Stimulated activated CD8-positive, alpha-beta memory T cell treated with anti-CD3 and anti-CD28 coated beads, Interleukin-7, amount 100 ng/mL, for 4 hours (primary cell): ENCODE results near the gene SEMA4D.
"Not testable (repeated sequence)": the region's sequence is repeated elsewhere in the genome, so short reads cannot be mapped to it uniquely, and the experiment has no call there.

Experiments
- DNase-seq, 2 donors: peaks; one replicate each; pipeline ENCODE4 v3.0.0-alpha.2; 2020; ENCODE audit warnings: low read depth in 2 of 2

Gene SEMA4D

GRCh38 chr9:89353989-89354388, 143.9 kb downstream of the SEMA4D start:
- no peak for DNase-seq

GRCh38 chr9:89352874-89353649, 144.9 kb downstream of the SEMA4D start:
- DNase-seq = no peak

DNA sequence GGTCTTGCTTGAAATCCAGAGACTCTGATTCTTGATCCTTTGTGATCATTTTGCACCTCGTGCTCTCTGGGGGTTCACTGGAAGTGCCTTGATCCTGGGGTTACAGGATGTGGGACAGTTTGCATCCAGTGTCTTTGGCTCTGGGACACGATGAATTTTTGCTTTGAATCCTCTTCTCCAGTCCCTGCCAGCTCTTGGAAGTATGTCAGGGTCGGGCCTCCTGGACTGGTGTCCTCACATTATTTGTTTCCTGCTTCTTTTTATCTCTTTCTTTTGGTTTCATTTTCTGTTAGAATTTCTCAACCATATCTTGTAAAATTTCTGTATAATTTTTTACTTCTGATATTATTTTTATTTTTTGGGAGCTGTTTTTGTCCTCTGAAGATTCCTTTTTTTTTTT, 145.5 kb downstream of the SEMA4D start:
- no peak for DNase-seq

DNA sequence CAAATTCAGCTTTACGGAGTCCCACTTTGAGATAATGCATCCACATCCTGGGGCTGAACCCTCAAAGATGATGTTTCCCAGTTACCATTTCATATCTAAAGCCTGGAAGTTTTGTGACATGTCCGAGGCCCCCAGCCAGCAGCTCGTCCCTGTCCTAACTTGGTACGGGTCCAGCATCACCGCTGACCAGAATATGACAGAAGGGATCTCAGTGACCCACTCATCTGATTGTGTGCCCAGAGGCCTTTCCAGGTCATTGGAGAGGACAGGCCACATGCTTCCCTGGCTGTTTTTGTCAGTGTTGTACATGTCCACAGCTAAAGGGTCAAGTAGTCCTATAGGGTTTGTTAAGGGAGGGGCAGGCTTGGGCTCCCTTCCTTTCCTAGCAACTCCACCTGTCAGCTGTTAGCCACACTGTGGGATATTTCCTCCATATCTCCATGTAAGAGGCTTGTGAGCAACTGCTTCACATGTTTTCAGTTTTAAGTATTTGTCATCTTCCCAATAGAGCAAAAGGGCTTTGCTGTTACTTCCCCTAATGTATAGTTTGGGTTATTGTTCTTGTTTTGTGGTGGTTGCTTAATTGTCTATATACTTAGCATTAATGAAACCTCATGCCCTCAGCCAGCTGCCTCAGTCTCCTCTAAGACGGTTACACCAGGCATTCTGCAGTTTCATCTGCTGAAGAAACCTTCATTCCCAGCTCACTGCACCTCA, 146.2 kb downstream of the SEMA4D start:
- no peak for DNase-seq

- DNase-seq = no peak
Measured at GRCh38 chr9:89350988-89351557, 146.8 kb downstream of the SEMA4D start.

DNA sequence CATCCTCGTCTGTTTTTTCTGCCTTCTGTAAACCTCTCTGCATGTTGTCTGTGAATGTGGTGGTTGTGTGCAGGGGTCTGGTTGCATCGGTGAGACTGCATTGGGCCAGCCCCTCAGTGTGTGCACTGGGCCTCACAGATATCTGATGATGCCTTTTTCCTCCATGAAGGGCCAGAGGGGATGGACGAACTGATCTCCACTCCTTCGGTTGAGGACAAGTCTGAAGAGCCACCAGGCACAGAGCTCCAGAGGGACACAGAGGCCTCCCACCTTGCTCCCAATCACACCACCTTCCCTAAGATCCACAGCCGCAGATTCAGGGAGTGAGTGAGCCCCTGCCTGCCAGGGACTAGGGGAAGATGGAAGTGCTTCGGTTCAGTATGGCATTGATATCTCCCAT, 148.3 kb downstream of the SEMA4D start:
- DNase-seq = no peak

GRCh38 chr9:89347651-89348050, 150.3 kb downstream of the SEMA4D start:
- no peak for DNase-seq

GRCh38 chr9:89346696-89347095, 151.2 kb downstream of the SEMA4D start:
- no peak for DNase-seq

DNA sequence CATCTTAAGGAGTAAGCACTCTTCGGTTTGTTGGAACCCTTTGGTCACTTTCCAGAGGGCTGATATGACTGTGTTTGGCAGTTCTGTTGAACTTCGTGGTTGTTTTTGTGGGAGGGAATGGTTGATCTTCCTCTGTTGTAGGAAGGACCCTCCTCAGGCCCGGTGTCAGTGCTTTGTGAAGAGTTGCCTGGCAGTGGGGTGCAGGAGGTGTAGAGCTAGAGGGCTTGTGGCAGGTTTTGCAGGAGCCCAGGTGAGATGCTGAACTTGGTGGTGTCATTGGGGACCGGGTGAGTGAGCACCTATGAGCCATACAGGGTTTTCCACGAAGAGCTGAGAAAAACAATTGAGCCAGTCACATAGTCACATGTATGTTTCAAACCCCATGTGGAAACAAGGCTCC, 152.4 kb downstream of the SEMA4D start:
- DNase-seq = no peak

DNA sequence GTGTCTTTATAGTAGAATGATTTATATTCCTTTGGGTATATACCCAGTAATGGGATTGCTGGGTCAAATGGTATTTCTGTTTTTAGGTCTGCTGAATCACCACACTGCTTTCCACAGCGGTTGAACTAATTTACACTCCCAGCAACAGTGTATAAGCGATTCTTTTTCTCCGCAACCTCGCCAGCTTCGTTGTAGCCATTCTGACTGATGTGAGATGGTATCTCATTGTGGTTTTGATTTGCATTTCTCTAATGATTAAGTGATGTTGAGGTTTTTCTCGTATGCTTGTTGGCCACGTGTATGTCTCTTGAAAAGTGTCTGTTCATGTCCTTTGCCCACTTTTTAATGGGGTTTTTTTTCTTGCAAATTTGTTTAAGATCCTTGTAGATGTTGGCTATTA, 154.1 kb downstream of the SEMA4D start:
- DNase-seq = not testable (repeated sequence)

DNA sequence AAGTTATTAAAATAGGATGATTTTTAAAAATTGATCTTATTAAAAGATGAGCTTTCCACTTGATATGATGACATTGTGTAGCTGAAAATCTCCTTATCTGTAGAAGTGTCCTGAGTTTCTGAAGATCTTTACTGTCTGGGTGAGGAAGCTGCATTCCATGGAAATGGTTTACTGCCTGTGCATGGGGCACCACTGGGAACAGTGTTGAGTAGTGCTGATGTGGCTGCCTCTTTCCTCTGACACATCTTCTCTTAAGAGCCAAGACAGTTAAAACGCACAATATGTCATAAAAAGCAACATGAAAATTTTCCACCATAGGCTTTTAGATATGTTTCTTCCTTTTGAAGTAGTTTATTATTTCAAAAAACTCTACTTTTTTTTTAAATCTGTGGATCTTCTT, 155.0 kb downstream of the SEMA4D start:
- DNase-seq = no peak

- no peak for DNase-seq
Measured at GRCh38 chr9:89342213-89342612, 155.7 kb downstream of the SEMA4D start.

DNA sequence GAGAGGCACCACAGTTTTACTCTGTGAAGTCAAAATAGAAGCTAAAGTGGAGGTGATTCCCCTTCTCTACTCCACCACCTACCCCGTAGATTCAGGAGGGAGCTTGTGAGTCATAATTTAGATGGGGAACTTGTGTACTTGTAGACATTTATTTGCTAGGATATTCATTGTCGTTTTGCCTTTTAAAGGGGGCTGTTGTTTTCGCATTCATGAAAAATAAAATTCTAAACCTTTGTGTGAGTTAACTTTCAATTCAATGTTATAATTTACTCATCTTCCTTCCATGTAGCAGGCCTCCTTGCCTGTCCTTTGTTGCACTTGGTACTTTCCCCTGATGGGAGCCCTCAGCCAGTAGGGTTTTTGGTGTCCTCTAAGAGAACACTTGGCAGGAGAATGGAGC, 157.6 kb downstream of the SEMA4D start:
- no peak for DNase-seq

DNA sequence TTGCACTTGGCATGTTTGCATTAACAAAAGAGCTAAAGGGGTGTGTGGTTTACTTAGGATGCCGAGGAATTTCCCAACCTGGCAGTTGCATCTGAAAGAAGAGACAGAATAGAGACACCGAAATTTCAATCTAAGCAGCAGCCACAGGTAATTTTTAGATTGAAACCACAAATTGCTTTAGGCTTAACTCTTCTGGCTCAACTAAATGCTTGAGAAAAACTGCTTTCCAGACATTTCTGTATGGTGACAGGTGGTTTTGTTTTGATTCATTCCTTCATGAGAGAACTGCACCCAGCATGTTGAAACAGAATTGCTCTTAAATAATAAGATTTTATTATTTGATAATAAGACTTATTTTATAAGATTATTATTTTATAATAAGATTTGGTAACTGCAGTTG, 158.1 kb downstream of the SEMA4D start:
- DNase-seq = no peak

DNA sequence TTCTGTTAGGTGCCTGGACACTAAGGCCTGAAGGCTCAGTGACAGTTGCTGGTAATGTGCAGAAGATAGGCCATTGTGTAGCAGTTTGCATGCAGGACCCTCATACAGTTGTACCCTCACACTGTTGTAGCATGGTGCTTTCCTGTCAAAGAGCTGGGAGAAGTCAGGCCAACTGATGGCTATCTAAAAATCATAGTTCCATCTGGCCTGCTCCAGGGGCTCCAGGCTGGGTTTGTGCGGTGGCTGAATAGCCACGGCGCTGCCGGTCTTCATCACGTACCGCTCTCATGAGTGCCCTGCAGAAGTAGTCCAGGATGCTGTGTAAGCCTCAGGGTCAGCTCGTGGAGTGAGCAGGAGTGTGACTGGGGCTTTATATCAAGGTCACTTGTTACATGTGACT, 167.4 kb downstream of the SEMA4D start:
- DNase-seq = no peak

DNA sequence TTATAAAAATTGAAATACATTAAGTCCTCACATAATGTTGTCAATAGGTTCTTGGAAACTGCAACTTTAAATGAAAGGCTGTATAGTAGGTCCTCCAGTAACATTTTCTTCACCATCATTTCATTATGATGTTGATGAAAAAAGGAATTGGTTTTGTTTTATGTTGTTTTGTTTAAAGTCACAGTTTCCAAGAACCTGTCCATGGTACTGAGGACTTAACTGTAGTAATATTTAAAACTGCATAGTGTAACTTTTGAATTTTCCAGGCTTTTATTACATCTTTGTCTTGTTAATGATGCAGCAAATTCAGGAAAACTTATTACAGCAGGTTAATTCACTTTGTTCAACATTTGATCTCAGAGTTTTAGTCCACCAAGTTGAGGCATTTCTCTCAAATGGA, 168.0 kb downstream of the SEMA4D start:
- no peak for DNase-seq

DNA sequence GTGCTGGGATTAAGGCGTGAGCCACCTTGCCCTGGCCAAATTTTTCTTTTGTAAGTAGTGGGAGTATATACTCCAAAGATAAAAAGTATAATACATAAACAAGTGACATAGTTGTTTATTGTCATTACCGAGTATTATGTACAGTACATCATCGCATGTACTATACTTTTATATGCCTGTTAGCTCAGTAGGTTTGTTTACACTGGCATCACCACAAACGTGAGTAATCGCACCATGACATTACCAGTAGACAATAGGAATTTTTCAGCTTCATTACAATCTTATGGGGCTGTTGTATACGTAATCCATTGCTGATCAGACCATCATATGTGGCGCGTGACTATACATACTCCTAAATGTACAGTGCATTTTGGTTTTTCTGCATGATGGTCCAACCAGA, 169.8 kb downstream of the SEMA4D start:
- no peak for DNase-seq

- no peak for DNase-seq
Measured at GRCh38 chr9:89325733-89326132, 172.2 kb downstream of the SEMA4D start.

DNA sequence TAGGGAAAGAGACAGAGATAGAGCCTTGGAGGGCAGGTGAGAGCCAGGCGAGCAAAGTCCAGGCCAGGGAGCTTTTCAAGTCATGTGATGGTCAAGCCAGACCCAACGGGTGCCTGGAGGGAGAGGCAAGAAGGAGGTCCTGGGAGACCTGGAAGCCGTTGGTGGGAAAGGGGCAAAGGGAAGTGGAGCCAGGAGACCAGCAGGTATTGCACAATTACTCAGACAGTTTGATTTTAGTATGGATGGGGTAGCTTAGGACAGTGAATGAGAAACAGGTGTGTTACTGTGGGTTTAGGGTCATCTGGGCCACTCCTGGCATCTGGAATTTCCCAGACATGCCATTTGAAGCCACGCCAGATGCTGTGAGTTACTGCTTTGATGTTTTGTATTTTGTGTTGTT, 174.5 kb downstream of the SEMA4D start:
- DNase-seq = no peak

DNA sequence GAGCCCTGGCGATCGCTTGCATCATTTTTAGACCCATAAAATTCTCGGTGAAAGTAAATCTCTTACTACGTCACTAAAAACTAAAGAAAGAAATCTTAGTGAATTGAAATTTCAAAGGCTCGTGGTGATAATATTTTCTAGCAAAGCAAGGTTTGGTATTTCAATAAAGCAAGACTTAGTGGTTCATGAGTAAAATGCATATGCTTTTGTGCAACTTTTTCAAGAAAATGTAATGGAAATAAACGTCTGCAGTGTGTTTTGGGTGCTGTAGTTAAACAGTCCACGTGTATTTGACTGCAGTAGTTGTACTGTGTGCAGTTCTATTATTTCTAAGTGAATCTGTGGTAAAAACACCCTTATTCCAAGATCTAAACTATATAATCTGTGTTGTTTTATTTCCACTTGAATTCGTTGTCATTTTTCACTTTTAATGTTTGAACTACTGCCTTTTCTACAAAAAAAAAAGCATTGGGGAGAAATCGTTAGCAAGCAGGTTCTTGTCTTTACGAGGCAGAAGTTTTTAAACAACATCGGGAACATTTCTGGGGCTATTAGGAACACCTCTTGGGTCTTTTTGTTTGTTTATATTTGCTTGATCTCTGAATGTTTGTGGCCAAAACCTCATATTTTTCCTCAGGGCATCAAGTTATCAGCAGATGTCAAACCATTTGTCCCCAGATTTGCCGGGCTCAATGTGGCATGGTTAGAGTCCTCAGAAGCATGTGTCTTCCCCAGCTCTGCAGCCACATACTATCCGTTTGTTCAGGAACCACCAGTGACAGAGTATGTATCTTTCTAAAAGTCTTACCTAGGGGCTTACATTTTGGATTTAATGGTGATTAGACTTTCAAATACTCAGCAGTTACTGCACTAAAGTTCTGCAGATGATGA, 178.7 kb downstream of the SEMA4D start:
- DNase-seq = no peak

DNA sequence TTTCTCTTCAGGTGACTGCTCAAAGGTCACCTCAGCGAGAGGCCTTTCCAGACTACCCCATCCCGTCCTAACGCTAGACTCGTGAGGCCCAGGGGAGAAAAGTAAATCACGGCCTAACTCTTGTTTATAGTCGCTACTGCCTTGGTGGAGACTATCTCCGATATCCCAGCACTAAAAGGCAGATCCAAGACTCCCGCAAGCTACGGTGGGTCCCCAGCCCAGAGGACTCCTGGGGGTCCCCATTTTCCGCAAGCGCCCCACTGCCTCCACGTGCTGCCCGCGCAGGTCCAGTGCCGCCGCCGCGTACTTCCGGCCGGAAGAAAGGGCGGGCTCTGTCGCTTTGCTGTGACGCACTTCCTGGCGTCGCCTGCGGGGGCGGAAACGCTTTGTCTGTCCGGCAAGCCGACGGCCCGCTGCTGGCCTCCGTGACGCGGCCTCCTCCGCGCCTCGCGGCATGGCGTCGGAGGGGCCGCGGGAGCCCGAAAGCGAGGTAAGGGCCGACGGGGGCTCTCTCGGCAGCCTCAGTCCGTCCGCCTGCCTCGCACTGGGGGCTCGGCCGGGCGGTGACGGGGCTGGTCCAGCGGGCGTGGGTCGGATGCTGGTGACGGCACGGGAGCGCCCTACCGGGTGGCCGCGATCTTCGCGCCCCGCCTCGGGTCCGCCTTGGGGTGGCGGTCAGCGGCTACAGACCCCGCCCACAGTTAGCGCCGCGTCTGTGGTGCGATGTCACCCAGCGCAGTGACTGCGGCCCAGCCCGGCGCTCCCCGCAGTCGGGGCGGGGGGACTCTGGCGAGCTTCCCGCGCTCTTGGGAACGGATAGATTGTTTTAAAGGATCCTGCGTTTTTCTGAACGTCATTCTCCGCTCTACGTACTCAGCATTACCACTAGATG, 179.5 kb downstream of the SEMA4D start, which contains the start of gene SECISBP2:
SECISBP2 (plus strand) TSS at position 378 of the 892 bp plus-strand sequence; CDS start at position 455, 77 bp downstream.
- peak; percentile 88 to 92 for DNase-seq
